Measurements from ENCODE around the gene PGP. TPM values are rescaled to one million over a fixed set of nuclear protein-coding genes. Genes with fewer than 3 reads are reported as not detected.

Gene PGP
- total and polyA plus RNA-seq, 4 donors: 3.4 to 9.9 (median 6.3) TPM

- no peaks in the 10 kb centered on the region for H3K36me3 ChIP-seq (ENCODE audit: control insufficient read depth in 4 of 4, insufficient read depth in 3 of 4, low read depth in 1 of 4, low read length in 3 of 4)
- no peak for TF ChIP-seq RAD21 (IDR thresholded peaks at IDR 0.05)
- no peak for TF ChIP-seq TAF1 (conservative IDR thresholded peaks at IDR 0.05)
- TF ChIP-seq HNF4A (conservative IDR thresholded peaks at IDR 0.05): no peak
- TF ChIP-seq HNF4G (IDR thresholded peaks at IDR 0.05): no peak
- no peak for TF ChIP-seq SP1 (IDR thresholded peaks at IDR 0.05)
- TF ChIP-seq ZBTB33 (IDR thresholded peaks at IDR 0.05): no peak
- no peak for TF ChIP-seq NR2F2 (IDR thresholded peaks at IDR 0.05)
- TF ChIP-seq MAX (IDR thresholded peaks at IDR 0.05): no peak
- no peak for TF ChIP-seq YY1 (IDR thresholded peaks at IDR 0.05)
- TF ChIP-seq RXRA (IDR thresholded peaks at IDR 0.05): no peak
- no peak for TF ChIP-seq ATF3 (IDR thresholded peaks at IDR 0.05)
- no peak for TF ChIP-seq FOXA2 (IDR thresholded peaks at IDR 0.05)
- TF ChIP-seq GABPA (IDR thresholded peaks at IDR 0.05 in 1 of 2, conservative IDR thresholded peaks at IDR 0.05 in 1 of 2): no peak
- no peak for TF ChIP-seq JUND (IDR thresholded peaks at IDR 0.05)
- TF ChIP-seq EGR1 (IDR thresholded peaks at IDR 0.05; ENCODE audit: low read depth in 2 of 2): no peak
- no peak for TF ChIP-seq FOXA1 (IDR thresholded peaks at IDR 0.05)
- TF ChIP-seq REST (IDR thresholded peaks at IDR 0.05): no peak
- TF ChIP-seq CTCF (IDR thresholded peaks at IDR 0.05; ENCODE audit: low read depth, low read length, missing input control): no peak
- 94% methylated on average over 30 of the region's 30 CpGs for WGBS
- DNase-seq (ENCODE audit: low spot score): no peak
- H3K27me3 ChIP-seq (ENCODE audit: control insufficient read depth in 4 of 4, insufficient read depth in 4 of 4, low read length in 3 of 4): no peaks in the 10 kb centered on the region
- H3K9ac ChIP-seq (ENCODE audit: low read depth in 1 of 2, low read length in 2 of 2): no peak overlapping the region
- H3K4me1 ChIP-seq (ENCODE audit: control insufficient read depth in 4 of 4, insufficient read depth in 4 of 4, low read length in 3 of 4): no peaks in the 10 kb centered on the region
- no peak overlapping the region for H3K4me3 ChIP-seq (ENCODE audit: low read depth in 1 of 3, low read length in 3 of 3)
- no peak overlapping the region for H3K27ac ChIP-seq (ENCODE audit: low read depth in 1 of 2, low read length in 2 of 2)
- no peaks in the 10 kb centered on the region for H3K9me3 ChIP-seq (ENCODE audit: control insufficient read depth in 4 of 4, low read length in 3 of 4)
Observed at GRCh38 chr16:2183671-2184070, 31.0 kb downstream of the PGP start.
